HFFc6 (cell line): ENCODE data around the gene THEM4. TPM values are rescaled to one million over a fixed set of nuclear protein-coding genes. Genes with fewer than 3 reads are reported as not detected.
A peak's percentile ranks its signal among the peaks of the same experiment; 100 is the strongest.

ENCODE experiments used
- DNase-seq: peaks from one replicate; pipeline ENCODE4 v3.0.0-alpha.2; 2018
- H3K27ac Mint-ChIP-seq: 2 replicates; pipeline ENCODE4 v1.8.0; 2020; ENCODE audit warnings: mild to moderate bottlenecking, mixed read lengths
- H3K27me3 Mint-ChIP-seq: 2 replicates; pipeline ENCODE4 v1.8.0; 2021; ENCODE audit warnings: mild to moderate bottlenecking, moderate library complexity, mixed read lengths; ENCODE audit not compliant: insufficient read depth
- H3K36me3 Mint-ChIP-seq: 2 replicates; pipeline ENCODE4 v1.8.0; 2021; ENCODE audit warnings: low read depth, mixed read lengths
- H3K4me1 Mint-ChIP-seq: 2 replicates; pipeline ENCODE4 v1.8.0; 2020; ENCODE audit warnings: low read depth, mixed read lengths
- H3K4me3 Mint-ChIP-seq: 2 replicates; pipeline ENCODE4 v1.8.0; 2020; ENCODE audit warnings: mild to moderate bottlenecking, moderate library complexity, mixed read lengths
- H3K9me3 Mint-ChIP-seq: 2 replicates; pipeline ENCODE4 v1.8.0; 2020; ENCODE audit warnings: mild to moderate bottlenecking, mixed read lengths
- total RNA-seq, 6 experiments: library from RNA; stranded (reverse); fragmentation: NEBNext Ultra II Directional; extraction: Animal tissue kit (Norgen Biotek cat#: 25700); gene quantifications; 2 replicates in 1 of 6; 3 replicates in 5 of 6; pipeline ENCODE4 v1.2.3, GENCODE V29; 2021
- TF ChIP-seq, protein P1 (sequence below): fragments of 200-600 bp; sonication (generic); IDR thresholded peaks from 2 replicates; pipeline ENCODE4 v1.5.0; 2021; ENCODE audit warnings: antibody characterized with exemption, mild to moderate bottlenecking

The THEM4 gene
- total RNA-seq, 6 experiments from 2014 or later = 8.0 to 10.1 (median 9.3) TPM

DNA sequence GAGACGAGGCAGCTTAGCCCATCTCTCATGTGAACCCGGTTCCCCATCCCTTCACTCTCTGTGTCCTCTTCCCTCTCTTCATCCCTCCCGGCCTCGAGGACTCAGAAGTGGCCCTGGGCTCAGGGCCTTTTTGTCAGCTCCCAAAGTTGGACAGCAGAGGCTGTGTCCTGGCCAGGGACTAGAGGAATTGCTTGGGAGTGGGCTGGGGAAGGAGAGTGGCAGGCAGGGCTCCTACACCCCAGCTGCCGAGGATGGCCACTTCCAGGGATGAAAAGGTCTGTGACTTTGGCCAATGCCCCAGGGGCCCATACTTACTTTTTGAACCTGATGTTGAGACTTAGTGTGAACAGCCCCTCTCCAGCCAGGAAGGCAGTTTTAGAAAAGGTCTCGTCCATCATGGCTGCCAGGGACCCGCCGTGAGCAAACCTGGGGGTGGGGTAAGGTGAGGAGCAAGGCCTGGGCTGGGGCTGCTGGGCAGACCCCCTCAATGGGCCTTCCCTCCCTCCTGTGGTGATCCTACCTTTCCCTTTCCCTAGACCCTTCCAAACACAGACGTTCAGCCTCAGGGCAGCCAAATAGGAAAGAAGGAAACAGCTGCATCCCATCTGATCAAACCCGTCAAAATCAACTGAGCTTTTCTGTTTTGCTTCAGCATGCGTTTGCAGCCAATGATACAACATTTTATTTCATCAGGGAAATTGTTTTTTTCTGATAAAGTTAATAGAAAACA lies 61.3 kb downstream of the THEM4 start:
- peaks cover 11% of the 10 kb centered on the region for H3K4me1 Mint-ChIP-seq
- no peaks in the 10 kb centered on the region for H3K36me3 Mint-ChIP-seq
- no peak for DNase-seq
- no peaks in the 10 kb centered on the region for H3K9me3 Mint-ChIP-seq
- TF ChIP-seq, protein P1, sequence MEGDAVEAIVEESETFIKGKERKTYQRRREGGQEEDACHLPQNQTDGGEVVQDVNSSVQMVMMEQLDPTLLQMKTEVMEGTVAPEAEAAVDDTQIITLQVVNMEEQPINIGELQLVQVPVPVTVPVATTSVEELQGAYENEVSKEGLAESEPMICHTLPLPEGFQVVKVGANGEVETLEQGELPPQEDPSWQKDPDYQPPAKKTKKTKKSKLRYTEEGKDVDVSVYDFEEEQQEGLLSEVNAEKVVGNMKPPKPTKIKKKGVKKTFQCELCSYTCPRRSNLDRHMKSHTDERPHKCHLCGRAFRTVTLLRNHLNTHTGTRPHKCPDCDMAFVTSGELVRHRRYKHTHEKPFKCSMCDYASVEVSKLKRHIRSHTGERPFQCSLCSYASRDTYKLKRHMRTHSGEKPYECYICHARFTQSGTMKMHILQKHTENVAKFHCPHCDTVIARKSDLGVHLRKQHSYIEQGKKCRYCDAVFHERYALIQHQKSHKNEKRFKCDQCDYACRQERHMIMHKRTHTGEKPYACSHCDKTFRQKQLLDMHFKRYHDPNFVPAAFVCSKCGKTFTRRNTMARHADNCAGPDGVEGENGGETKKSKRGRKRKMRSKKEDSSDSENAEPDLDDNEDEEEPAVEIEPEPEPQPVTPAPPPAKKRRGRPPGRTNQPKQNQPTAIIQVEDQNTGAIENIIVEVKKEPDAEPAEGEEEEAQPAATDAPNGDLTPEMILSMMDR = no peak
- no peak overlapping the region for H3K27ac Mint-ChIP-seq
- H3K4me3 Mint-ChIP-seq = no peak overlapping the region
- peaks cover 69% of the 10 kb centered on the region for H3K27me3 Mint-ChIP-seq

DNA sequence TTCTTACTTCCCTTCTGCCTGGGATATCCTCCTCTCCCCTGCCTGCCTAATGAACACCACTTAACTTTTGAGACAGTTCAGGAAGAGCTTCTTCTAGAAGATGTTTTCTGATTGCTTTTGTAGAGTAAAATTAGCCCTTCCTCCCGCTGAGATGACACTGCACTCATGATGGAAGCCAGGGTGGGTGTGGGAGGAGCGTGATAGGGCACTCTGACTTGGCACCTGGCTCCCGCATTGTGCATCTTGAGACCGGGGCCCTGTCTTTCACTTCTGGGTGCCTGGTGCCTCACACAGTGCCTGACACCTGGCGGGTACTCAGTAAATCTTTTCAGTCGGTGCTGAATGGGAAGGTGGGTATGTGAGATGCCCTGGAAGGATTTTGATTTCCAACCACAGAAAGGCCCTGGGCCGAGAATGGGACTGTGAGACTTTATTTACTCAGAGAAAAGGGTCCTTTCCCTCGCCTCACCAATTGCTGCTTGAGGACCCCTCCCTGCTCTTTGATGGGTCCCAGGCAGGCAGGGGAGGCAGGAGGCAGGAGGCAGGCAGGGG lies 62.5 kb downstream of the THEM4 start:
- Mint-ChIP-seq H3K9me3 (no peaks in the 10 kb centered on the region), H3K4me1 (peaks cover 11% of the 10 kb centered on the region), H3K36me3 (no peaks in the 10 kb centered on the region), H3K4me3 (no peak overlapping the region), H3K27me3 (peaks cover 59% of the 10 kb centered on the region), H3K27ac (no peak overlapping the region)
- DNase-seq = no peak
- TF ChIP-seq, protein P1 = no peak

DNA sequence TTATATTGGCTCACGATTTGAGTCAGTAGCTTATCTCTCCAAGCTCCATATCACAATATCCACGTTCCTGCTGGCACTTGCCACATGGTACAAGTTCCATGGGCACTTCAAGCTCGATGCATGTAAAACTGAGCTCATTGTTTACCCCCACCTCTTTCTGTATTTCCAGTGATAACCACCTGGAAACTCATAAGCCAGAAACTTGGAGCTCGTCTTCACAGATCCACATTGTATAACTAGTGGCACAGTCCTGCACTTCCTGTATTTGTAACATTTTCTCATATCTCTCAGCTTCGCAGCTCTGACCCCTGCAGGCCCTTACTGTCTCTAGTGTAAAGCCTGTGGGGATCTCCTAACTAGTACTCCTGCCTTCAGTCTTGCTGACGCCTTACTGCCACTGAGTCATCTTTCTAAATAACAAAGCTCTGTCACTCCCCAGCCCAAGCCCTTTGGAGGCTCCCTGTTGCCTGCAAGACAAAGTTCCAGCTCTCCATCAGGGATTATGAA lies 63.2 kb downstream of the THEM4 start:
- peak; percentile 24 for DNase-seq
- Mint-ChIP-seq H3K4me3 (no peak overlapping the region), H3K27me3 (peaks cover 52% of the 10 kb centered on the region), H3K4me1 (peaks cover 16% of the 10 kb centered on the region), H3K27ac (no peak overlapping the region), H3K36me3 (no peaks in the 10 kb centered on the region), H3K9me3 (no peaks in the 10 kb centered on the region)
- TF ChIP-seq, protein P1 = no peak; the same call in 1 of the 2 replicates

DNA sequence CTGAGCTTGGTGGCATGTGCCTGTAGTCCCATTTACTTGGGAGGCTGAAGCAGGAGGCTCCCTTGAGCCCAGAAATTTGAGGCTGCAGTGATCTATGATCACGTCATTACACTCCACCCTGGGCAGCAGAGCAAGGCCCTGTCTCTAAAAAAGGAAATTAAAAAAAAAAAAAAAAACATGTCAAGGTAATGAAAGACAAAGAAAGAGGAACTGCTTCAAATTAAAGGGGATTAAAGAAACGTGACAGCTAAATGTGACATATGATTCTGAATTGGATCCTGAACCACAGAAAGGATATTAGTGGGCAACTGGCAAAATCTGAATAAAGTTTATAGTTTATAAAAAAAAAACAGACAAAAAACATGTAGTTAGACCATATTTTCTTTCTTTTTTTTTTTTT lies 65.9 kb downstream of the THEM4 start:
- H3K36me3 Mint-ChIP-seq = no peaks in the 10 kb centered on the region
- no peaks in the 10 kb centered on the region for H3K9me3 Mint-ChIP-seq
- H3K27me3 Mint-ChIP-seq = peaks cover 47% of the 10 kb centered on the region
- DNase-seq = no peak
- no peak overlapping the region for H3K27ac Mint-ChIP-seq
- peaks cover 21% of the 10 kb centered on the region for H3K4me1 Mint-ChIP-seq
- TF ChIP-seq, protein P1 = no peak
- H3K4me3 Mint-ChIP-seq = no peak overlapping the region

DNA sequence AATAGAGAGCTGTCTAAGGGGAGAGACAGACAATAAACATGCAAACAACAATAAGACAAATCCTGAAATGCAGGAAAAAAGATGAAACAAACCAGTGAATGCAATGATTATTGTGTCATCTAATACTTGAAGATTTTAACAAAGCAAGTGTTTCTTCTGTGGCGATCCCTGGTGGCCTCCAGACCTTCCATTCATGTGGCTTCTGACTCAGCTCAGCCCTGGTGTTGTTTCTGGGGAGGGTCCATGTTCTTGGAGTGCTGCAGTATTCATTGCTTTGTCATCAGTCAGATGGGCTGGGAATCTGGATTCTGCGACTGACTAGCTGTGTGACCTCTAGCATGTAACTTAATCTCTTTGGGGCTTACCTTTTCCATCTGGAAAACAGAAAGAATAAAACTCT lies 68.2 kb downstream of the THEM4 start:
- TF ChIP-seq, protein P1 = no peak
- Mint-ChIP-seq H3K4me3 (no peak overlapping the region), H3K27ac (no peak overlapping the region), H3K9me3 (no peaks in the 10 kb centered on the region), H3K36me3 (no peaks in the 10 kb centered on the region), H3K4me1 (peaks cover 22% of the 10 kb centered on the region), H3K27me3 (peaks cover 43% of the 10 kb centered on the region)
- peak; percentile 8 for DNase-seq
